ENCODE measurements around the gene NFKBIE. TPM values are rescaled to one million over a fixed set of nuclear protein-coding genes. Genes with fewer than 3 reads are reported as not detected.

NFKBIE gene
- total and polyA plus RNA-seq, 2 of the 13 experiments (the other 11 are each of a cell fraction or from before 2014, with no cell fraction given): 6.7 to 14.5 TPM

- TF ChIP-seq CTCF (CRISPR knock-in tag; IDR thresholded peaks at IDR 0.05) (no peak), GLI4 (CRISPR knock-in tag; IDR thresholded peaks at IDR 0.05; ENCODE audit: borderline replicate concordance) (no peak), SALL1 (CRISPR knock-in tag; IDR thresholded peaks at IDR 0.05) (peak; percentile 27; the same call in 1 of the 2 replicates), ARID5B (CRISPR knock-in tag; IDR thresholded peaks at IDR 0.05) (peak; percentile 37), GRHL1 (CRISPR knock-in tag; conservative IDR thresholded peaks at IDR 0.05) (no peak), BHLHE40 (IDR thresholded peaks at IDR 0.05; ENCODE audit: low read length) (0 out of 2 replicates have a peak, but pooled peaks have one; percentile 23), SKI (IDR thresholded peaks at IDR 0.05; ENCODE audit: partially characterized antibody) (no peak), PCBP2 (optimal IDR thresholded peaks at IDR 0.05; ENCODE audit: low read depth, low read length, poor library complexity, severe bottlenecking) (no peak), HNF4G (IDR thresholded peaks at IDR 0.05; ENCODE audit: borderline replicate concordance, low read depth, low read length) (no peak), HNF4G (CRISPR knock-in tag; IDR thresholded peaks at IDR 0.05; ENCODE audit: borderline replicate concordance, low read depth) (peak; percentile 6; the same call in 1 of the 2 replicates), RARA (CRISPR knock-in tag; IDR thresholded peaks at IDR 0.05) (0 out of 2 replicates have a peak, but pooled peaks have one; percentile 34), MLX (CRISPR knock-in tag; IDR thresholded peaks at IDR 0.05) (no peak), AHR (CRISPR knock-in tag; IDR thresholded peaks at IDR 0.05) (peak; percentile 46; the same call in 1 of the 2 replicates), SPEN (CRISPR knock-in tag; IDR thresholded peaks at IDR 0.05; ENCODE audit: low read depth) (peak; percentile 69; the same call in 1 of the 2 replicates), STAT6 (CRISPR knock-in tag; IDR thresholded peaks at IDR 0.05; ENCODE audit: borderline replicate concordance) (no peak)
These were observed 28.1 kb downstream of the NFKBIE start (continued) for GRCh38 chr6:44237021-44237812.

Measured in HepG2 (cell line).